Measurements from ENCODE around the gene THAP4. TPM values are rescaled to one million over a fixed set of nuclear protein-coding genes. Genes with fewer than 3 reads are reported as not detected.

THAP4 gene
- total and polyA plus RNA-seq, 2 of the 13 experiments (the other 11 are each of a cell fraction or from before 2014, with no cell fraction given), result 59.7 to 75.7 TPM

DNA sequence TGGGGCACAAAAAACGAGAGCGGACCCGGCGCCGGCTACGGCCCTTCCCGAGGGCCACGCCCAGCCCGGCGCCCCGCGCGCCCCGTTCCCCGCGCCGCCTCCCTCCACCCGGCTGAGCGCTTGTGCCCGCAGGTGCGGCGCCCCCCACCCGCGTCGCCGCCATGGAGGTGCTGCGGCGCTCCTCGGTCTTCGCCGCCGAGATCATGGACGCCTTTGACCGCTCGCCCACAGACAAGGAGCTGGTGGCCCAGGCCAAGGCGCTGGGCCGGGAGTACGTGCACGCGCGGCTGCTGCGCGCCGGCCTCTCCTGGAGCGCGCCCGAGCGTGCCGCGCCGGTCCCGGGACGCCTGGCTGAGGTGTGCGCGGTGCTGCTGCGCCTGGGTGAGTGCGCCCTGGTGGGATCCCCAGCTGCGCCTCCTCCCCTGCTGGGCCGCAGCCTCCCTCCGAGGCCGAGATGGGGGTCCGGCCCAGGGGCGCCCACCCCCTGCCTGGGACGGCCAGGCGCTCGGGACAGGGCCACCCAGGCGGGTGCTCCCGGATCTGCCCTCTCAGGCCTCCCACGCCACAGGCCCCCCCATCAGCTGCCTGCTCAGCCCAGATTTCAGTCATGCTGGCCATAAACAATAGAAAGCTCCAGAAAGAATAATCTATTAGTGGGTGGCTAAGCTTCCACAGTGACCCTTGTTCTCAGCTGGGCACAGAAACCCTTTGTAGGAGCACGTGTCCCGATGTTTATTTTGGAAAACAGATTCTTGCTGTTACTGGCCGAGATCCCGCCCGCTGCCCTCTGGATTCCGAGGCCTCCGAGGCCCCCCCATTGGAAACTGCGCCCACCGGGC is 77.4 kb downstream of the THAP4 start (continued):
- TF ChIP-seq PTBP1 (IDR thresholded peaks at IDR 0.05; ENCODE audit: low read depth, low read length, poor library complexity, severe bottlenecking) (no peak), RARA (CRISPR knock-in tag; IDR thresholded peaks at IDR 0.05) (0 out of 2 replicates have a peak, but pooled peaks have one; percentile 9), STAG1 (CRISPR knock-in tag; IDR thresholded peaks at IDR 0.05) (no peak), ZNF3 (CRISPR knock-in tag; IDR thresholded peaks at IDR 0.05) (no peak), ZNF251 (CRISPR knock-in tag; IDR thresholded peaks at IDR 0.05) (no peak), JDP2 (CRISPR knock-in tag; IDR thresholded peaks at IDR 0.05; ENCODE audit: borderline replicate concordance) (no peak), ZNF878 (CRISPR knock-in tag; IDR thresholded peaks at IDR 0.05) (no peak), TBP (CRISPR knock-in tag; IDR thresholded peaks at IDR 0.05) (peak; percentile 89; the same call in 1 of the 2 replicates), NRL (CRISPR knock-in tag; IDR thresholded peaks at IDR 0.05; ENCODE audit: borderline replicate concordance) (0 out of 2 replicates have a peak, but pooled peaks have one; percentile 71), HOXD1 (CRISPR knock-in tag; IDR thresholded peaks at IDR 0.05) (peak; percentile 26; the same call in 1 of the 2 replicates), ZFP36L1 (CRISPR knock-in tag; IDR thresholded peaks at IDR 0.05) (no peak), CREM (IDR thresholded peaks at IDR 0.05) (no peak), CREM (CRISPR knock-in tag; IDR thresholded peaks at IDR 0.05) (no peak), TGIF2 (CRISPR knock-in tag; IDR thresholded peaks at IDR 0.05) (no peak), RFX5 (IDR thresholded peaks at IDR 0.05; ENCODE audit: low read depth, low read length) (no peak), MBNL3 (CRISPR knock-in tag; conservative IDR thresholded peaks at IDR 0.05) (no peak), TOE1 (CRISPR knock-in tag; IDR thresholded peaks at IDR 0.05) (no peak), ZFP36L2 (CRISPR knock-in tag; IDR thresholded peaks at IDR 0.05) (no peak), FOXA1 (IDR thresholded peaks at IDR 0.05) (no peak), FOXA1 (CRISPR knock-in tag; IDR thresholded peaks at IDR 0.05) (peak; percentile 30), HHEX (CRISPR knock-in tag; IDR thresholded peaks at IDR 0.05) (no peak), FOXJ3 (CRISPR knock-in tag; IDR thresholded peaks at IDR 0.05; ENCODE audit: borderline replicate concordance) (peak; percentile 55; the same call in 1 of the 2 replicates), NFRKB (IDR thresholded peaks at IDR 0.05) (no peak), KMT2A (CRISPR knock-in tag; IDR thresholded peaks at IDR 0.05) (no peak)
- TF ChIP-seq, protein P1, sequence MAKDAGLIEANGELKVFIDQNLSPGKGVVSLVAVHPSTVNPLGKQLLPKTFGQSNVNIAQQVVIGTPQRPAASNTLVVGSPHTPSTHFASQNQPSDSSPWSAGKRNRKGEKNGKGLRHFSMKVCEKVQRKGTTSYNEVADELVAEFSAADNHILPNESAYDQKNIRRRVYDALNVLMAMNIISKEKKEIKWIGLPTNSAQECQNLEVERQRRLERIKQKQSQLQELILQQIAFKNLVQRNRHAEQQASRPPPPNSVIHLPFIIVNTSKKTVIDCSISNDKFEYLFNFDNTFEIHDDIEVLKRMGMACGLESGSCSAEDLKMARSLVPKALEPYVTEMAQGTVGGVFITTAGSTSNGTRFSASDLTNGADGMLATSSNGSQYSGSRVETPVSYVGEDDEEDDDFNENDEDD (CRISPR knock-in tag; IDR thresholded peaks at IDR 0.05; ENCODE audit: borderline replicate concordance), result peak; percentile 12; the same call in 1 of the 2 replicates
- TF ChIP-seq, protein P2, sequence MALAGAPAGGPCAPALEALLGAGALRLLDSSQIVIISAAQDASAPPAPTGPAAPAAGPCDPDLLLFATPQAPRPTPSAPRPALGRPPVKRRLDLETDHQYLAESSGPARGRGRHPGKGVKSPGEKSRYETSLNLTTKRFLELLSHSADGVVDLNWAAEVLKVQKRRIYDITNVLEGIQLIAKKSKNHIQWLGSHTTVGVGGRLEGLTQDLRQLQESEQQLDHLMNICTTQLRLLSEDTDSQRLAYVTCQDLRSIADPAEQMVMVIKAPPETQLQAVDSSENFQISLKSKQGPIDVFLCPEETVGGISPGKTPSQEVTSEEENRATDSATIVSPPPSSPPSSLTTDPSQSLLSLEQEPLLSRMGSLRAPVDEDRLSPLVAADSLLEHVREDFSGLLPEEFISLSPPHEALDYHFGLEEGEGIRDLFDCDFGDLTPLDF (CRISPR knock-in tag; IDR thresholded peaks at IDR 0.05), result no peak; the same call in 1 of the 2 replicates
- TF ChIP-seq, protein P3, sequence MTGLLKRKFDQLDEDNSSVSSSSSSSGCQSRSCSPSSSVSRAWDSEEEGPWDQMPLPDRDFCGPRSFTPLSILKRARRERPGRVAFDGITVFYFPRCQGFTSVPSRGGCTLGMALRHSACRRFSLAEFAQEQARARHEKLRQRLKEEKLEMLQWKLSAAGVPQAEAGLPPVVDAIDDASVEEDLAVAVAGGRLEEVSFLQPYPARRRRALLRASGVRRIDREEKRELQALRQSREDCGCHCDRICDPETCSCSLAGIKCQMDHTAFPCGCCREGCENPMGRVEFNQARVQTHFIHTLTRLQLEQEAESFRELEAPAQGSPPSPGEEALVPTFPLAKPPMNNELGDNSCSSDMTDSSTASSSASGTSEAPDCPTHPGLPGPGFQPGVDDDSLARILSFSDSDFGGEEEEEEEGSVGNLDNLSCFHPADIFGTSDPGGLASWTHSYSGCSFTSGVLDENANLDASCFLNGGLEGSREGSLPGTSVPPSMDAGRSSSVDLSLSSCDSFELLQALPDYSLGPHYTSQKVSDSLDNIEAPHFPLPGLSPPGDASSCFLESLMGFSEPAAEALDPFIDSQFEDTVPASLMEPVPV (CRISPR knock-in tag; IDR thresholded peaks at IDR 0.05), result peak; percentile 79; the same call in 1 of the 2 replicates
- TF ChIP-seq, protein P4, sequence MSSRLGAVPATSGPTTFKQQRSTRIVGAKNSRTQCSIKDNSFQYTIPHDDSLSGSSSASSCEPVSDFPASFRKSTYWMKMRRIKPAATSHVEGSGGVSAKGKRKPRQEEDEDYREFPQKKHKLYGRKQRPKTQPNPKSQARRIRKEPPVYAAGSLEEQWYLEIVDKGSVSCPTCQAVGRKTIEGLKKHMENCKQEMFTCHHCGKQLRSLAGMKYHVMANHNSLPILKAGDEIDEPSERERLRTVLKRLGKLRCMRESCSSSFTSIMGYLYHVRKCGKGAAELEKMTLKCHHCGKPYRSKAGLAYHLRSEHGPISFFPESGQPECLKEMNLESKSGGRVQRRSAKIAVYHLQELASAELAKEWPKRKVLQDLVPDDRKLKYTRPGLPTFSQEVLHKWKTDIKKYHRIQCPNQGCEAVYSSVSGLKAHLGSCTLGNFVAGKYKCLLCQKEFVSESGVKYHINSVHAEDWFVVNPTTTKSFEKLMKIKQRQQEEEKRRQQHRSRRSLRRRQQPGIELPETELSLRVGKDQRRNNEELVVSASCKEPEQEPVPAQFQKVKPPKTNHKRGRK (CRISPR knock-in tag; IDR thresholded peaks at IDR 0.05), result no peak
